ENCODE results near the gene SZT2. TPM values are rescaled to one million over a fixed set of nuclear protein-coding genes. Genes with fewer than 3 reads are reported as not detected.
"Not testable (repeated sequence)": the region's sequence is repeated elsewhere in the genome, so short reads cannot be mapped to it uniquely, and the experiment has no call there.

Gene SZT2
- total and polyA plus RNA-seq, 7 donors = 5.9 to 24.7 (median 17.9) TPM

- H3K36me3 ChIP-seq (ENCODE audit: insufficient read depth in 1 of 2, low read depth in 1 of 2) = peaks cover 1 to 43% of the 10 kb centered on the region in 2 donors
- intact Hi-C loops (cut with DNase I) = no loop called here
- TF ChIP-seq CTCF (IDR thresholded peaks at IDR 0.05) = no peak
- no peak overlapping the region for H3K4me3 ChIP-seq
- no peaks in the 10 kb centered on the region for H3K9me3 ChIP-seq
- 64 to 68% (median 66%) methylated on average over 3 of the region's 3 CpGs for WGBS, 3 donors
- DNase-seq = no peak
- H3K4me1 ChIP-seq = peaks cover 25% of the 10 kb centered on the region
- H3K27ac ChIP-seq = no peak overlapping the region
- H3K27me3 ChIP-seq (ENCODE audit: insufficient read depth in 3 of 3, low read length in 2 of 3) = no peaks in the 10 kb centered on the region
- no peak for ATAC-seq
Observed at GRCh38 chr1:43392702-43393101, 3.0 kb downstream of the SZT2 start.

GRCh38 chr1:43395523-43395922 is 5.8 kb downstream of the SZT2 start:
- intact Hi-C loops (cut with DNase I) = no loop called here
- Histone ChIP-seq H3K36me3 (ENCODE audit: insufficient read depth in 1 of 2, low read depth in 1 of 2) (peaks cover 5 to 46% of the 10 kb centered on the region in 2 donors), H3K27ac (no peak overlapping the region), H3K4me1 (peaks cover 8% of the 10 kb centered on the region), H3K9me3 (no peaks in the 10 kb centered on the region), H3K27me3 (ENCODE audit: insufficient read depth in 3 of 3, low read length in 2 of 3) (no peaks in the 10 kb centered on the region), H3K4me3 (no peak overlapping the region)
- TF ChIP-seq CTCF (IDR thresholded peaks at IDR 0.05) = no peak
- ATAC-seq = no peak
- 84 to 90% (median 89%) methylated on average over 4 of the region's 4 CpGs for WGBS, 3 donors
- DNase-seq = no peak

GRCh38 chr1:43396059-43396458 is 6.4 kb downstream of the SZT2 start:
- Histone ChIP-seq H3K27ac (no peak overlapping the region), H3K4me3 (no peak overlapping the region), H3K9me3 (no peaks in the 10 kb centered on the region), H3K36me3 (ENCODE audit: insufficient read depth in 1 of 2, low read depth in 1 of 2) (peaks cover 5 to 47% of the 10 kb centered on the region in 2 donors), H3K27me3 (ENCODE audit: insufficient read depth in 3 of 3, low read length in 2 of 3) (no peaks in the 10 kb centered on the region), H3K4me1 (peaks cover 3% of the 10 kb centered on the region)
- no peak for ATAC-seq
- intact Hi-C loops (cut with DNase I) = no loop called here
- WGBS, 3 donors = 64 to 84% (median 69%) methylated on average over 1 of the region's 1 CpG
- no peak for TF ChIP-seq CTCF (IDR thresholded peaks at IDR 0.05)
- no peak for DNase-seq

DNA sequence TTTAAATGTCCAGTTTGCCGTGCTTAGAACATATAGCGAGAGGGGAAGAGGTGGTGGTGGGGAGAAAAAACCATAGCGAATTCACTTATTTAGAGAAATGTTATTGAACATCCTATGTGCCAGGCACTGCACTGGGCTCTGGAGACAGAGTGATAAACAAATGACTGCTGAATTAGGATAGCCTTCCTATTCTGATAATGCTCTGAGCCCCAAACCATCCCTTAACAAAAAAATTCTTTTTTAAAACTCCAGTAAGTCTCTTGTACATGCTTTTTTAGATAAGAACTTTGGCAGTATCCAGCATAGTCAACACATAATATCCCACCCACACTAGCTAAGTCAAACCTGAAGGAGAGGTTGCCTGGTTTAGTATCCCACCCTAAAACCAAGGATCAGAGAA is 8.5 kb downstream of the SZT2 start:
- DNase-seq (no peak), ATAC-seq (no peak)
- intact Hi-C loops (cut with DNase I) = no loop called here
- Histone ChIP-seq H3K4me3 (no peak overlapping the region), H3K36me3 (ENCODE audit: insufficient read depth in 1 of 2, low read depth in 1 of 2) (peaks cover 5 to 56% of the 10 kb centered on the region in 2 donors), H3K9me3 (no peaks in the 10 kb centered on the region), H3K27ac (no peak overlapping the region), H3K4me1 (no peaks in the 10 kb centered on the region), H3K27me3 (ENCODE audit: insufficient read depth in 3 of 3, low read length in 2 of 3) (no peaks in the 10 kb centered on the region)
- 96 to 99% (median 98%) methylated on average over 3 of the region's 3 CpGs for WGBS, 3 donors
- no peak for TF ChIP-seq CTCF (IDR thresholded peaks at IDR 0.05)

GRCh38 chr1:43400441-43400840 is 10.7 kb downstream of the SZT2 start:
- peaks cover 11 to 57% of the 10 kb centered on the region in 2 donors for H3K36me3 ChIP-seq (ENCODE audit: insufficient read depth in 1 of 2, low read depth in 1 of 2)
- ATAC-seq; intact Hi-C loops (cut with DNase I): not testable (repeated sequence)

More at GRCh38 chr1:43400441-43400840, 10.7 kb downstream of the SZT2 start:
- WGBS, 3 donors = 96 to 99% (median 97%) methylated on average over 9 of the region's 9 CpGs
- not testable (repeated sequence) for DNase-seq; H3K27ac ChIP-seq; H3K27me3 ChIP-seq (ENCODE audit: insufficient read depth in 3 of 3, low read length in 2 of 3); H3K4me1 ChIP-seq; H3K9me3 ChIP-seq; H3K4me3 ChIP-seq
